HL-60 (cell line): Measurements from ENCODE around the gene CBX4.

Experiments
- CTCF ChIP-seq: IDR thresholded peaks from one replicate; pipeline ENCODE4 v1.5.1; 2011; ENCODE audit warnings: low read length, control low read depth, inconsistent platforms; ENCODE audit not compliant: insufficient read depth
- GABPA ChIP-seq: IDR thresholded peaks from 2 replicates; pipeline ENCODE4 v1.6.1; 2012; ENCODE audit warnings: low read depth
- POLR2AphosphoS5 ChIP-seq: IDR thresholded peaks from 2 replicates; pipeline ENCODE4 v1.6.1; 2012; ENCODE audit warnings: low read depth

DNA sequence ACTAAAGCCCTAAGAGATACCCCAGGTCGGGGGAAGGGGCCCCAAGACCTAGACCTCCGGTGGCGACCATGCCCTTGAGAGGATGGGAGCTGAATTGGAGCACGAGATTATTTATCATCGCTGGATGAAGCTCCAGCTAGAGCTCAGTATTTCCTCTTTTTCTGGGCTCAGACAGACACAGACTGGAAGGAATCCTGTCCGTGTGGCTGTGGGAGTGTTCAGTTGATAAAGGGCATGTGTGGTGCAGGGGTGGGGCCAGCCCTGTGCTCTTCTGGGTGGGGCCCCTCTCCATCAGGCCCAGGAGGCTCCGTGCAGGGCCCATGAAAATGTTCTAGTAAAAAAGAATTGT is 6.3 kb upstream of the CBX4 start:
- TF ChIP-seq CTCF (no peak), POLR2AphosphoS5 (no peak), GABPA (no peak)
